GM12878 (cell line): ENCODE measurements around the gene AGPAT2. TPM values are rescaled to one million over a fixed set of nuclear protein-coding genes. Genes with fewer than 3 reads are reported as not detected.

Experiments
- ATAC-seq: fragments of 200-7000 bp; cut with Tn5 transposase; 3 replicates; pipeline ENCODE4 v1.9.1; 2020; ENCODE audit warnings: mild to moderate bottlenecking, moderate library complexity
- BruUV-seq: library from RNA; stranded (reverse); fragments of 400-500 nt; replicated peaks from 2 replicates; lab custom pipeline; 2021; lab: Mats Ljungman, UMichigan
- CTCF ChIA-PET: fragments of 300-600 bp; sonication (Branson Sonifier 250); formaldehyde crosslinking; extraction: SDS; loops from one replicate; lab custom pipeline; 2021; ENCODE audit warnings: inconsistent platforms; lab: Yijun Ruan, JAX
- POLR2A ChIA-PET: fragments of 350-600 bp; formaldehyde crosslinking; extraction: SDS; loops from one replicate; lab custom pipeline; 2021; ENCODE audit warnings: inconsistent platforms; lab: Charles Lee
- RAD21 ChIA-PET: fragments of 300-600 bp; sonication (Branson Sonifier 250); formaldehyde crosslinking; loops from one replicate; lab custom pipeline; 2023; ENCODE audit warnings: antibody characterized with exemption; ENCODE audit not compliant: unreplicated experiment; lab: Charles Lee
- SMC1A ChIA-PET: fragments of 300-600 bp; sonication (Branson Sonifier 250); formaldehyde crosslinking; loops from one replicate; lab custom pipeline; 2023; ENCODE audit not compliant: unreplicated experiment, uncharacterized antibody; lab: Charles Lee
- DNase-seq: peaks from one replicate; pipeline ENCODE4 v3.0.0-alpha.2; 2011; ENCODE audit warnings: low read depth, low spot score
- FAIRE-seq: peaks from 3 replicates; lab custom pipeline; 2011; peaks lifted over from hg19 to GRCh38; lab: Jason Lieb, UNC
- H2AFZ ChIP-seq: 2 replicates; pipeline ENCODE4 v1.6.0; 2011; ENCODE audit warnings: low read depth, low read length, control low read depth; ENCODE audit not compliant: control insufficient read depth
- H3K27ac ChIP-seq: 2 replicates; pipeline ENCODE4 v1.5.1; 2011; ENCODE audit warnings: control low read depth; ENCODE audit not compliant: control insufficient read depth, insufficient read depth
- H3K27me3 ChIP-seq, 2 experiments: replicated peaks in 1 of 2; 2 replicates each; pipeline versions ENCODE4 v1.6.0 to v1.6.1; 2011; ENCODE audit warnings: low read length in 1 of 2; ENCODE audit not compliant: control insufficient read depth in 2 of 2, insufficient read depth in 2 of 2
- H3K36me3 ChIP-seq, 2 experiments: 2 replicates each; pipeline ENCODE4 v1.5.1; 2011; ENCODE audit warnings: low read length in 1 of 2; ENCODE audit not compliant: control insufficient read depth in 2 of 2, insufficient read depth in 2 of 2
- H3K4me1 ChIP-seq: 2 replicates; pipeline ENCODE4 v1.6.1; 2011; ENCODE audit warnings: mild to moderate bottlenecking, low read length, moderate library complexity, mixed read lengths; ENCODE audit not compliant: control insufficient read depth, insufficient read depth
- H3K4me2 ChIP-seq: 2 replicates; pipeline ENCODE4 v1.6.0; 2011; ENCODE audit warnings: control low read depth; ENCODE audit not compliant: control insufficient read depth, insufficient read depth
- H3K4me3 ChIP-seq: fragments of 200-600 bp; sonication (generic); 2 replicates; pipeline ENCODE4 v1.5.1; 2016
- H3K79me2 ChIP-seq: 2 replicates; pipeline ENCODE4 v1.6.0; 2011; ENCODE audit warnings: low read length; ENCODE audit not compliant: control insufficient read depth, insufficient read depth
- H3K9ac ChIP-seq: 2 replicates; pipeline ENCODE4 v1.8.0; 2011; ENCODE audit warnings: low read length, control low read depth, mixed read lengths; ENCODE audit not compliant: control insufficient read depth, insufficient read depth
- H3K9me3 ChIP-seq: replicated peaks from 3 replicates; pipeline ENCODE4 v1.5.1; 2011; ENCODE audit warnings: mild to moderate bottlenecking, low read length; ENCODE audit not compliant: control insufficient read depth, insufficient read depth
- H4K20me1 ChIP-seq: 2 replicates; pipeline ENCODE4 v1.6.0; 2011; ENCODE audit not compliant: control insufficient read depth, insufficient read depth
- BMI1 ChIP-seq: fragments of 450-650 bp; IDR thresholded peaks from 2 replicates; pipeline ENCODE4 v1.6.1; 2016; ENCODE audit warnings: mild to moderate bottlenecking, moderate library complexity, borderline replicate concordance
- ESRRA ChIP-seq: IDR thresholded peaks from 2 replicates; pipeline ENCODE4 v1.6.1; 2012; ENCODE audit warnings: mild to moderate bottlenecking, low read length, improper control_type of control experiment
- KAT2A ChIP-seq: conservative IDR thresholded peaks from 2 replicates; pipeline ENCODE4 v1.6.1; 2011; ENCODE audit warnings: low read depth, low read length; ENCODE audit not compliant: control insufficient read depth
- NFXL1 ChIP-seq: fragments of 450-650 bp; IDR thresholded peaks from 2 replicates; pipeline ENCODE4 v1.6.1; 2017; ENCODE audit warnings: antibody characterized with exemption, mild to moderate bottlenecking, borderline replicate concordance
- ZNF384 ChIP-seq: IDR thresholded peaks from 2 replicates; pipeline ENCODE4 v1.6.1; 2012; ENCODE audit warnings: low read depth, mild to moderate bottlenecking, low read length, improper control_type of control experiment, borderline replicate concordance
- WGBS: methylation state at CpG from one replicate; pipeline ENCODE4 v1.1.6; 2016; ENCODE audit warnings: low lambda C conversion rate; ENCODE audit not compliant: insufficient replicate concordance, insufficient coverage; ENCODE audit errors: missing lambda C conversion rate; 5-methylcytosine and 5-hydroxymethylcytosine counted together
- in situ Hi-C: fragments of 300-500 bp; cut with MboI; formaldehyde crosslinking; loops from 9 replicates; pipeline ENCODE4 v1.14.3; 2018; ENCODE audit warnings: mixed read lengths
- intact Hi-C: fragments of 100-400 bp; cut with micrococcal nuclease; formaldehyde crosslinking; loops from one replicate; pipeline ENCODE4 v1.14.2; 2022; ENCODE audit not compliant: unreplicated experiment
- polyA plus RNA-seq, 11 experiments: library from polyadenylated mRNA; depleted of rRNA in 4 of 11; unstranded in 6 of 11; stranded (reverse) in 5 of 11; fragments of >200 nt; fragmentation: Nextera tagmentation in 4 of 11; fragmentation: Illumina TruSeq in 1 of 11; extraction: Ambion mirVana in 4 of 11; extraction: Trizol in 1 of 11; gene quantifications; 1 replicate in 1 of 11; 2 replicates in 10 of 11; pipeline versions ENCODE4 v1.2.1 to v1.2.3, GENCODE V29; 2011 to 2016; ENCODE audit warnings: inconsistent platforms in 2 of 11, missing spikeins in 2 of 11, low read depth in 1 of 11
- total RNA-seq, 4 experiments: library from RNA; depleted of rRNA in 3 of 4; stranded (reverse); fragments of >200 nt in 3 of 4; fragmentation: Illumina TruSeq in 1 of 4; extraction: Trizol in 1 of 4; gene quantifications; 2 replicates each; pipeline versions ENCODE4 v1.2.1 to v1.2.3, GENCODE V29; 2013 to 2021
- TF ChIP-seq, protein P1 (sequence below): IDR thresholded peaks from 2 replicates; pipeline ENCODE4 v1.6.1; 2012; ENCODE audit warnings: improper control_type of control experiment, low read depth, low read length; ENCODE audit not compliant: insufficient replicate concordance

The AGPAT2 gene
- total and polyA plus RNA-seq, 10 of the 15 experiments (the other 5 are each of a cell fraction or from before 2014, with no cell fraction given) = 0.10 to 28.5 (median 18.2) TPM

- SMC1A ChIA-PET = no interaction called here
These were observed 13.9 kb downstream of the AGPAT2 start for GRCh38 chr9:136673088-136673974.

GRCh38 chr9:136672431-136673087 is 14.7 kb downstream of the AGPAT2 start:
- POLR2A ChIA-PET = interaction anchor here (0.6 to 1.1 kb wide), 2 partner anchors 11 to 28 kb away, joined by 3 read pairs; no protein-coding TSS in a partner anchor
- SMC1A ChIA-PET = no interaction called here
- DNase-seq (no peak), FAIRE-seq (no peak), ATAC-seq (no peak)
- Histone ChIP-seq H3K4me2 (no peak overlapping the region), H3K27me3 (no peaks in the 10 kb centered on the region; a peak in 1 of 4 replicates), H3K9ac (no peak overlapping the region), H4K20me1 (no peaks in the 10 kb centered on the region), H3K36me3 (no peaks in the 10 kb centered on the region; a peak in 1 of 4 replicates), H3K9me3 (no peaks in the 10 kb centered on the region), H3K4me3 (no peak overlapping the region), H3K27ac (no peak overlapping the region), H2AFZ (no peak overlapping the region), H3K79me2 (no peaks in the 10 kb centered on the region), H3K4me1 (no peaks in the 10 kb centered on the region)
- WGBS = 67% methylated on average over 13 of the region's 14 CpGs
- in situ Hi-C loops (no loop called here), intact Hi-C loops (no loop called here)
- CTCF ChIA-PET = interaction anchor here (0.7 to 2.6 kb wide), 11 partner anchors 12 to 187 kb away, joined by 3 to 13 read pairs (median 6); no protein-coding TSS in a partner anchor
- RAD21 ChIA-PET = interaction anchor here (0.6 kb wide), 1 partner anchor 55 kb away, joined by 3 read pairs; no protein-coding TSS in a partner anchor
- no TSS peak for BruUV-seq
- TF ChIP-seq, protein P1, sequence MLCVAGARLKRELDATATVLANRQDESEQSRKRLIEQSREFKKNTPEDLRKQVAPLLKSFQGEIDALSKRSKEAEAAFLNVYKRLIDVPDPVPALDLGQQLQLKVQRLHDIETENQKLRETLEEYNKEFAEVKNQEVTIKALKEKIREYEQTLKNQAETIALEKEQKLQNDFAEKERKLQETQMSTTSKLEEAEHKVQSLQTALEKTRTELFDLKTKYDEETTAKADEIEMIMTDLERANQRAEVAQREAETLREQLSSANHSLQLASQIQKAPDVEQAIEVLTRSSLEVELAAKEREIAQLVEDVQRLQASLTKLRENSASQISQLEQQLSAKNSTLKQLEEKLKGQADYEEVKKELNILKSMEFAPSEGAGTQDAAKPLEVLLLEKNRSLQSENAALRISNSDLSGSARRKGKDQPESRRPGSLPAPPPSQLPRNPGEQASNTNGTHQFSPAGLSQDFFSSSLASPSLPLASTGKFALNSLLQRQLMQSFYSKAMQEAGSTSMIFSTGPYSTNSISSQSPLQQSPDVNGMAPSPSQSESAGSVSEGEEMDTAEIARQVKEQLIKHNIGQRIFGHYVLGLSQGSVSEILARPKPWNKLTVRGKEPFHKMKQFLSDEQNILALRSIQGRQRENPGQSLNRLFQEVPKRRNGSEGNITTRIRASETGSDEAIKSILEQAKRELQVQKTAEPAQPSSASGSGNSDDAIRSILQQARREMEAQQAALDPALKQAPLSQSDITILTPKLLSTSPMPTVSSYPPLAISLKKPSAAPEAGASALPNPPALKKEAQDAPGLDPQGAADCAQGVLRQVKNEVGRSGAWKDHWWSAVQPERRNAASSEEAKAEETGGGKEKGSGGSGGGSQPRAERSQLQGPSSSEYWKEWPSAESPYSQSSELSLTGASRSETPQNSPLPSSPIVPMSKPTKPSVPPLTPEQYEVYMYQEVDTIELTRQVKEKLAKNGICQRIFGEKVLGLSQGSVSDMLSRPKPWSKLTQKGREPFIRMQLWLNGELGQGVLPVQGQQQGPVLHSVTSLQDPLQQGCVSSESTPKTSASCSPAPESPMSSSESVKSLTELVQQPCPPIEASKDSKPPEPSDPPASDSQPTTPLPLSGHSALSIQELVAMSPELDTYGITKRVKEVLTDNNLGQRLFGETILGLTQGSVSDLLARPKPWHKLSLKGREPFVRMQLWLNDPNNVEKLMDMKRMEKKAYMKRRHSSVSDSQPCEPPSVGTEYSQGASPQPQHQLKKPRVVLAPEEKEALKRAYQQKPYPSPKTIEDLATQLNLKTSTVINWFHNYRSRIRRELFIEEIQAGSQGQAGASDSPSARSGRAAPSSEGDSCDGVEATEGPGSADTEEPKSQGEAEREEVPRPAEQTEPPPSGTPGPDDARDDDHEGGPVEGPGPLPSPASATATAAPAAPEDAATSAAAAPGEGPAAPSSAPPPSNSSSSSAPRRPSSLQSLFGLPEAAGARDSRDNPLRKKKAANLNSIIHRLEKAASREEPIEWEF = no peak
- TF ChIP-seq ESRRA (no peak), ZNF384 (no peak)

More at GRCh38 chr9:136673088-136673974, 13.9 kb downstream of the AGPAT2 start:
- Histone ChIP-seq H3K79me2 (no peaks in the 10 kb centered on the region), H3K4me1 (no peaks in the 10 kb centered on the region), H3K27ac (no peak overlapping the region), H3K27me3 (no peaks in the 10 kb centered on the region), H3K9me3 (no peaks in the 10 kb centered on the region), H3K36me3 (no peaks in the 10 kb centered on the region; a peak in 1 of 4 replicates), H3K4me2 (no peak overlapping the region), H3K9ac (no peak overlapping the region), H4K20me1 (no peaks in the 10 kb centered on the region)
- DNase-seq = no peak
- POLR2A ChIA-PET = interaction anchor here (1.1 kb wide), 1 partner anchor 11 kb away, joined by 3 read pairs; no protein-coding TSS in a partner anchor
- intact Hi-C loops = no loop called here
- no peak for ATAC-seq
- TF ChIP-seq BMI1 (no peak), NFXL1 (no peak), KAT2A (no peak)
- TF ChIP-seq, all 136 proteins: peak for 0
- FAIRE-seq = no peak
- in situ Hi-C loops = no loop called here
- Histone ChIP-seq H2AFZ (no peak overlapping the region), H3K4me3 (no peak overlapping the region)
- no TSS peak for BruUV-seq
- CTCF ChIA-PET = interaction anchor here (1.5 to 2.6 kb wide), 7 partner anchors 12 to 188 kb away, joined by 3 to 13 read pairs (median 9); no protein-coding TSS in a partner anchor
- WGBS = 68% methylated on average over 35 of the region's 35 CpGs
- RAD21 ChIA-PET = interaction anchor here (0.6 kb wide), 1 partner anchor 54 kb away, joined by 3 read pairs; no protein-coding TSS in a partner anchor
